Dermis lymphatic vessel endothelial cell (primary cell): ENCODE results near the gene PYURF. TPM values are rescaled to one million over a fixed set of nuclear protein-coding genes. Genes with fewer than 3 reads are reported as not detected.

ENCODE experiments used
- total RNA-seq: library from RNA; depleted of rRNA; stranded (reverse); fragments of >200 nt; gene quantifications from 2 replicates; pipeline ENCODE4 v1.2.1, GENCODE V29; 2014

The PYURF gene, protein sequence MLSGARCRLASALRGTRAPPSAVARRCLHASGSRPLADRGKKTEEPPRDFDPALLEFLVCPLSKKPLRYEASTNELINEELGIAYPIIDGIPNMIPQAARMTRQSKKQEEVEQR
- 70.9 and 95.6 TPM in 2 replicates for total RNA-seq

GRCh38 chr4:88523325-88524129 lies at the start of gene PYURF:
TSS of gene PYURF (minus strand) at chr4:88523776. CDS start at chr4:88523700, 76 bp downstream.

Other genes with a start within 250 kb of the PYURF start
- 2.5 and 3.9 TPM in 2 replicates for gene PPM1K, start 239.2 kb downstream of the PYURF start, total RNA-seq
- 4.6 and 4.8 TPM in 2 replicates for gene HERC6, start 144.9 kb downstream of the PYURF start, total RNA-seq
- 2.2 and 3.4 TPM in 2 replicates for gene HERC5, start 66.7 kb downstream of the PYURF start, total RNA-seq
- 10.7 and 13.0 TPM in 2 replicates for gene HERC3, start 68.7 kb upstream of the PYURF start, total RNA-seq
- 3.1 and 3.3 TPM in 2 replicates for gene NAP1L5, start 174.1 kb upstream of the PYURF start, total RNA-seq